Brain microvascular endothelial cell (primary cell): ENCODE results near the gene IL18.
"Not testable (repeated sequence)": the region's sequence is repeated elsewhere in the genome, so short reads cannot be mapped to it uniquely, and the experiment has no call there.

Experiments
- DNase-seq: peaks from one replicate; pipeline ENCODE4 v3.0.0-alpha.2; 2020
- H3K27ac ChIP-seq: fragments of 250-450 bp; sonication (Bioruptor Pico); 2 replicates; pipeline ENCODE4 v1.5.1; 2020; ENCODE audit warnings: mild to moderate bottlenecking, moderate library complexity
- H3K27me3 ChIP-seq: fragments of 250-450 bp; sonication (Bioruptor Pico); replicated peaks from 2 replicates; pipeline ENCODE4 v1.5.1; 2020; ENCODE audit warnings: mild to moderate bottlenecking
- H3K36me3 ChIP-seq: fragments of 250-450 bp; sonication (Bioruptor Pico); replicated peaks from 2 replicates; pipeline ENCODE4 v1.5.1; 2020; ENCODE audit warnings: mild to moderate bottlenecking
- H3K4me3 ChIP-seq: 2 replicates; pipeline ENCODE4 v1.5.1; 2011; ENCODE audit warnings: low read depth, mild to moderate bottlenecking, control low read depth, low read length, moderate library complexity
- CTCF ChIP-seq: IDR thresholded peaks from 2 replicates; pipeline ENCODE4 v1.5.1; 2011; ENCODE audit warnings: low read depth, mild to moderate bottlenecking, moderate library complexity, low read length, control low read depth, inconsistent platforms; ENCODE audit errors: missing control alignments
- in situ Hi-C: cut with HindIII; loops from 2 replicates; pipeline ENCODE4 v1.10.0; 2017; ENCODE audit warnings: low sequenced_read_pairs, low pct_ligation_motif_present

Gene IL18

DNA sequence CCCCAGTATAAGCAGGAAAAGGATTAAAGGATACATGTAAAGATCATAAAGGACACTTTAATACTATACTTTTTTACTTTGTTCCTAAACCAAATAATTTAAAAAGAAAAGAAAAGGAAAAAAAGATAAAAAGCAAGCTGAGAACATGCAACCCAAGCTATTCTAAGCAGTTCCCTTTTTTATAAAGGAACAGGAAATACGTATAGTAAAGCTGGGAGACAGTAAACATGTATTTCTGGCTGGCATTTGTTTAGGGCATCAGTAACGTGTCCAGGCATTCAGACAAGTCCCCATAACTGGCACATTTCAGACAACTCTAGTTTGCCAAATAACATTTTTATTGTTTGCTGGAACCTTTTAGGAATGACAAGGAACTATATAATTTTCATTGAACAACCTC is 36.4 kb upstream of the IL18 start:
- Histone ChIP-seq H3K36me3 (no peaks in the 10 kb centered on the region), H3K27ac (no peak overlapping the region), H3K4me3 (no peak overlapping the region), H3K27me3 (no peaks in the 10 kb centered on the region)
- TF ChIP-seq CTCF = no peak
- DNase-seq = no peak
- in situ Hi-C loops = no loop called here

- H3K36me3 ChIP-seq, H3K27ac ChIP-seq, DNase-seq, in situ Hi-C loops, H3K27me3 ChIP-seq, H3K4me3 ChIP-seq: not testable (repeated sequence)
Measured at GRCh38 chr11:112199101-112199500, 35.2 kb upstream of the IL18 start.

DNA sequence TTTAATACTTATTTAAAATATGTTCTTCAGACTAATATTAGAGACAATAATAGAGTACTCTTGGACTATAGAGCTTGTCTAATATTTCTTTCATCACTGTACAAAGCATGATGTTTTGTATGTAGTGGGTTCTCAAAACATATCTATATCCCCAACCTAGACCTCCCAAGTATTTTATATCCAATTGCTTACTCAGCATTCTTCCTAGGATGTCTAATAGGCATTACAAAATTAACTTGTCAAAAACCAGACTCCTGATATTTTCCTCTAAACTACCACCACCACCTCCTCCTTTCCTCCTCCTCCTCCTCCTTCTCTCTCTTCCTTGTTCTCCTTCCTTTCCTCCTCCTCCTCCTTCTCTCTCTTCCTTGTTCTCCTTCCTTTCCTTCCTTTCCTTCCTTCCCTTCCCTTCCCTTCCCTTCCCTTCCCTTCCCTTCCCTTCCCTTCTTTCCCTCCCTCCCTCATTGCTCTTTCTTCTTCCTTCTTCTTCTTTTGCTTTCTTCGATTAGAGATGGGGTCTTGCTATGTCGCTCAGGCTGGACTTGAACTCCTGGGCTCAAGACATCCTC is 32.7 kb upstream of the IL18 start:
- DNase-seq = no peak
- no peak overlapping the region for H3K4me3 ChIP-seq
- H3K27ac ChIP-seq = no peak overlapping the region
- H3K36me3 ChIP-seq = no peaks in the 10 kb centered on the region
- in situ Hi-C loops = no loop called here
- no peak for TF ChIP-seq CTCF
- H3K27me3 ChIP-seq = no peaks in the 10 kb centered on the region

DNA sequence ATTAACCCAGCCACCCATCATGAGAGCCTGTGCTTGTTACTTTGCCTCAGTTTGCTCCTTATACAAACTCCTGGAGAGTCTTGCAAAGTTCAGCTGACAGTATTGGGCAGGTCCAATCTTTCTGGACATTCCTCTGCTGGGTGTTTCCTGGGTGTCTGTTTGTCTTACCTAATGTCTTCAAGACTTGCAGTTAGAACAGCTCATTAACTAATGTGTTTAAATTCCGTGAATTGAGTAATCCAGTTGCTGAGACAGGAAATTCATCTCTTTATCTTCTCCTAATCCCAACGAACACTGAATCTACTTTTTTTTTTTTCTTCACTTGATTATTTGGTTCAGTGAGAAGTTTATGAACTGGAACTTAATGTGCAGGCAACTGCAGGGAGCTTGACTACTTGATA is 32.1 kb upstream of the IL18 start:
- in situ Hi-C loops = no loop called here
- Histone ChIP-seq H3K27ac (no peak overlapping the region), H3K36me3 (no peaks in the 10 kb centered on the region), H3K4me3 (no peak overlapping the region), H3K27me3 (no peaks in the 10 kb centered on the region)
- DNase-seq = no peak
- no peak for TF ChIP-seq CTCF

GRCh38 chr11:112195113-112195512 is 31.2 kb upstream of the IL18 start:
- in situ Hi-C loops, DNase-seq, H3K4me3 ChIP-seq, H3K27ac ChIP-seq, H3K27me3 ChIP-seq, H3K36me3 ChIP-seq: not testable (repeated sequence)

- Histone ChIP-seq H3K27me3 (no peaks in the 10 kb centered on the region), H3K4me3 (no peak overlapping the region), H3K27ac (no peak overlapping the region), H3K36me3 (no peaks in the 10 kb centered on the region)
- in situ Hi-C loops = no loop called here
- DNase-seq = no peak
- no peak for TF ChIP-seq CTCF
Measured at GRCh38 chr11:112186304-112186703, 22.4 kb upstream of the IL18 start.

DNA sequence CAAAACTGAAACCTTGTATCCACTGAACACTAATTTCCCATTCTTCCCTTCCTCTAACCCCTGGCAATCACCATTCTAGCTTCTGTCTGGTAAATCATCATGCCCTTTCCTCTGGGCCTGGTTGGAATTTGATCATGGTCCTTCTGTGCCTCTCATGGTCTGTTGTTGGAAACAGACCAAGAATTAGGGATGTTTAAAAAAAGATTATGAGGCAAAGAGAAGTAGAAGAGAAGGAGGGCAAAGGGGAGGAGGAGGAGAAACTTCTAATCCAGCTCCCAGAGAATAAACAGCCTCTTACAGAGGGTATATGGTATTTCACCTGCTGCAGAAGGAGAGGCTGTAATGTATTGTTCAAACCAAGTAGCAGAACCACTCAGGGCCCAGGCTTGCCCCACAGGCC is 22.0 kb upstream of the IL18 start:
- no peaks in the 10 kb centered on the region for H3K27me3 ChIP-seq
- no peak for TF ChIP-seq CTCF
- H3K36me3 ChIP-seq = no peaks in the 10 kb centered on the region
- no peak overlapping the region for H3K4me3 ChIP-seq
- H3K27ac ChIP-seq = no peak overlapping the region
- no peak for DNase-seq
- in situ Hi-C loops = no loop called here
